ENCODE data around the gene SUSD6.

The SUSD6 gene

DNA sequence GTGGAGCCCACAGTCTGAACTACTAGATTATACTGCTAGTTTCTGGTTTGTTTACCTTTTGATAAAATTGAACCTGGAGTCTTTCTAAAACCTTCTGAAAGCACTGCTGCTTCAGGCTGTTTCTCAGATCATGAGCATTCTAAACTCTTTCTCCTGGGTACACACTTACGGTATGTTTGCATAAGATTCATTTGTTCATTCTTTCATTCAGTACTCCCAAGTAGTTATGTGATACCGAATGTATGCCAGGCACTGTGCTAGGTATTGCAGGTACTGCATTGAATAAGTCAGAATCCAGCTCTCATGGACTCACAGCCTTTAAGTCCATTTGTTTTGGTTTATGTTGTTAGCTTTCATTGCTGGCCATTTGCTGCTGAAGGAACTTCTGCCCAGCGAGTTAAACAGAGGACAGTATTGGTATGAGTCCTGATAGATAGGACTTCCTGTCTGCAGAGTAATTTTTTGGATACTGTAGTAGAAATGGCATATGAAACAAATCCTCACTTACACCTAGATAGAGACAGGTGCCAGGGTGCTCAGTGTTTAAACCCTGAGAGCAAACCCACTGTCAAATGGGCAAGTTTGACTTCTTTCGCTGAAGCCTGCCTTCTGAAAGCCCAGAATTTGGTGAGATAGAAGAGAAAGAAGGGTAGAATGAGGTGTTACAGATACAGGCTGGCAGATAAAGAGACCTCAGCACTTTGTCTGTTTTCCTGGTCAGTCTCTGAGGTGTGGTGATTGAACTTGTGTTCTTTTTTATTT, 2.1 kb downstream of the SUSD6 start:
- DNase-seq (ENCODE audit: extremely low read depth, insufficient read length), result no peak
- H3K4me3 ChIP-seq (replicated peaks; ENCODE audit: low read depth, low read length), result peak overlapping the region; percentile 88
- H3K36me3 ChIP-seq (ENCODE audit: control insufficient read depth, insufficient read depth, low read length), result peaks cover 2% of the 10 kb centered on the region; the same call in 1 of the 2 replicates
- H3K27me3 ChIP-seq (replicated peaks; ENCODE audit: control insufficient read depth, insufficient read depth, low read length), result no peaks in the 10 kb centered on the region
- TF ChIP-seq, protein P1, sequence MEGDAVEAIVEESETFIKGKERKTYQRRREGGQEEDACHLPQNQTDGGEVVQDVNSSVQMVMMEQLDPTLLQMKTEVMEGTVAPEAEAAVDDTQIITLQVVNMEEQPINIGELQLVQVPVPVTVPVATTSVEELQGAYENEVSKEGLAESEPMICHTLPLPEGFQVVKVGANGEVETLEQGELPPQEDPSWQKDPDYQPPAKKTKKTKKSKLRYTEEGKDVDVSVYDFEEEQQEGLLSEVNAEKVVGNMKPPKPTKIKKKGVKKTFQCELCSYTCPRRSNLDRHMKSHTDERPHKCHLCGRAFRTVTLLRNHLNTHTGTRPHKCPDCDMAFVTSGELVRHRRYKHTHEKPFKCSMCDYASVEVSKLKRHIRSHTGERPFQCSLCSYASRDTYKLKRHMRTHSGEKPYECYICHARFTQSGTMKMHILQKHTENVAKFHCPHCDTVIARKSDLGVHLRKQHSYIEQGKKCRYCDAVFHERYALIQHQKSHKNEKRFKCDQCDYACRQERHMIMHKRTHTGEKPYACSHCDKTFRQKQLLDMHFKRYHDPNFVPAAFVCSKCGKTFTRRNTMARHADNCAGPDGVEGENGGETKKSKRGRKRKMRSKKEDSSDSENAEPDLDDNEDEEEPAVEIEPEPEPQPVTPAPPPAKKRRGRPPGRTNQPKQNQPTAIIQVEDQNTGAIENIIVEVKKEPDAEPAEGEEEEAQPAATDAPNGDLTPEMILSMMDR (IDR thresholded peaks at IDR 0.05; ENCODE audit: insufficient read depth, low read length, poor library complexity, severe bottlenecking), result no peak

DNA sequence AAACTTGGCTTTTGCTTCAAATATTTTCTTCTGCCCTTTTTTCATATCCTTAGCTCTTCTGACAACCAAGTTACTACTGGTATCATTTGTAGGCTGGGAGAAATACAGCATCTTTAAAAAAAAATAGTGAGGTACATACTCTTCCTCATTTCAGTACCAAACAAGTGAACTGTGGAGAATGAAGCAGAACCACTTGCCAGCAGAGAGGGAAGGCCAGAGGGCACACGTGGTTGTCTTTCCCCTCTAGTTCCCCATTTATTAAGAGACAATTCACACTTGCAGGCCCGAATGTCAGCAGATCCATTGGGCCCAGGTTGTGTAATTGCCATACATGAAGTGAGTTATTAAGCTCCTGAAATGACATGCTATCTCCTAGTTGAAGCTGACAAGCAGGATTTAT, 3.2 kb downstream of the SUSD6 start:
- Histone ChIP-seq H3K27me3 (replicated peaks; ENCODE audit: control insufficient read depth, insufficient read depth, low read length) (no peaks in the 10 kb centered on the region), H3K36me3 (ENCODE audit: control insufficient read depth, insufficient read depth, low read length) (peaks cover 2% of the 10 kb centered on the region; the same call in 1 of the 2 replicates), H3K4me3 (replicated peaks; ENCODE audit: low read depth, low read length) (peak overlapping the region; percentile 88)
- DNase-seq (ENCODE audit: extremely low read depth, insufficient read length), result peak; percentile 72
- TF ChIP-seq, protein P1 (IDR thresholded peaks at IDR 0.05; ENCODE audit: insufficient read depth, low read length, poor library complexity, severe bottlenecking), result no peak

DNA sequence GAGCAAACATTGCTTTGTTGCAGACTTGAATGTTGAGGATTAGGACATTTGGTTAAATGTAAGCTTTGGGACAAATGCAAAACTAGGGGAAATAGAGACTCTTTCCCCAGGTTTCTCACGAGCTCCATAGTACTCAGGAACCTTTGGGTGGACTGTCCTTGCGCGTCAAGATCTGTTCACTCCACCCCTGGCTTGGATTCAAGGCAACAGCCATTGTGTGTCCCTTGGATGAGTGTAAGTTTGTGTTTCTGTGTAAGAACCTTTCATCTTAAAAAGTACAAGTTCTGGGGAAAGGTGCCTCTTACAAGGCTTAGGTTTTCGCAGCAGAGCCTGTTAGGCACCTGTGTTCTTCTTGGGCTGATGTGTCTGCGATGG, 3.7 kb downstream of the SUSD6 start:
- peaks cover 2% of the 10 kb centered on the region; the same call in 1 of the 2 replicates for H3K36me3 ChIP-seq (ENCODE audit: control insufficient read depth, insufficient read depth, low read length)
- H3K27me3 ChIP-seq (replicated peaks; ENCODE audit: control insufficient read depth, insufficient read depth, low read length), result no peaks in the 10 kb centered on the region
- peak overlapping the region; percentile 25 for H3K4me3 ChIP-seq (replicated peaks; ENCODE audit: low read depth, low read length)
- DNase-seq (ENCODE audit: extremely low read depth, insufficient read length), result no peak
- TF ChIP-seq, protein P1 (IDR thresholded peaks at IDR 0.05; ENCODE audit: insufficient read depth, low read length, poor library complexity, severe bottlenecking), result no peak

DNA sequence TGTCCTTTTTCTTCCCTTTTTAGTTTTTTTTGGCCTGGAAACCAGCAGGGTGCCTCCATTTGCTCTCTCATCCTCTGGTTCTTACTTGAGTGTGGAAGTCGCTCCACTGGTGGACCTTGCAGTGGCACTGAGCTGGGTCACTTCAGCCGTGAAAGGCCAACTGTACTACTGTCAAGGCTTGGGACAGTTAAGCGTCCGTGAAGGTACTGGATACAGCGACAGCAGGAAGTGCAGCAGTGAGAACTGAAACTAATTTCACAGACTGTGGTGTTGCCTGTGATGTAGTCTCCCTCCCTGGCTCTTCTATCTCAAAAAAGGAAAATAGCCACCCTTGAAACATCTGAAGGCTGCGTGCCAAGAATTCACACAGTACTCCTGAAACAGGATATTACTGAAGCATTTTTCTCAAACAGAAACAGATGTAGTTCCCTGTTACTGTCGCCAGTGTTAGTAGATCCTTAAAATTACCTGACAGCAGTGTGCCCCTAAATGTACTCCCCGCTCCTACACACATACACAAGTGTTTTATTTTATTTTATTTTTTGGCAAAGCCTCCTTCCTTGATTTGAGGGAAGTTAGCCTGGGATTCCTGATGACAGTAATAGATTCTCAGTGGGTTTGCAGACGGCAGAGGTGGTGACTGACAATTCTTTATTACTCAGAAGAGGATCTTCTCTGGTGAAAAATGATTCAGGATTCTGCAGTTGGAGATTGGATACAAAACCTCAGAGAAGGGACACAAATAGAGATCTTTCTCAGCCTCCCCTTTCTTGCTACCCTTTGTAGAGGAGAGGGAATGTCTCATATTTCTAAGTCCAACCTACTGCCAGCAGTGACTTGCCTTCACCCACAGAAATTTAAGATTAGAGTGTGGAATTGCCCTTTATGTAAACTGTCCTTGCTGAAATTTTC, 4.4 kb downstream of the SUSD6 start:
- H3K36me3 ChIP-seq (ENCODE audit: control insufficient read depth, insufficient read depth, low read length), result peaks cover 2% of the 10 kb centered on the region; the same call in 1 of the 2 replicates
- peak; percentile 85 for DNase-seq (ENCODE audit: extremely low read depth, insufficient read length)
- H3K4me3 ChIP-seq (replicated peaks; ENCODE audit: low read depth, low read length), result peak overlapping the region; percentile 50
- TF ChIP-seq, protein P1 (IDR thresholded peaks at IDR 0.05; ENCODE audit: insufficient read depth, low read length, poor library complexity, severe bottlenecking), result no peak
- no peaks in the 10 kb centered on the region for H3K27me3 ChIP-seq (replicated peaks; ENCODE audit: control insufficient read depth, insufficient read depth, low read length)

DNA sequence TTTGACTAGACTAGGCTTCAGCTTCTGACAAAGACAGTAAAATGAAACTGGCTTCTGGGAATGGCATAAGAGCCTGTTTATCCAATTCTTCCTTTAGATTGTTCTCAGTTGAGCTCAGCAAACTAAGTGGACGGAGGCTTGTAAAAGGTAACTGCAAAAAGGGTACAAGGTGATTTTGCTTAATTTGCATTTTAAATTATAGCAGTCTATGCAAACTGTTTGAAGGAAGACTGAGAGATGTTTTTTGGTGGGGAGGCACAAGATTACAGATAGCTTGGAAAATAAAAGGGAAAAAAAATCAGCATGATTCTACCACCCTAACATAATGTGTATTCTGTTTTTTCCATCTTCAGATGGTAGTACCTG, 5.0 kb downstream of the SUSD6 start:
- DNase-seq (ENCODE audit: extremely low read depth, insufficient read length), result no peak

More for the DNA sequence above, 5.0 kb downstream of the SUSD6 start:
- H3K27me3 ChIP-seq (replicated peaks; ENCODE audit: control insufficient read depth, insufficient read depth, low read length), result no peaks in the 10 kb centered on the region
- TF ChIP-seq, protein P1 (IDR thresholded peaks at IDR 0.05; ENCODE audit: insufficient read depth, low read length, poor library complexity, severe bottlenecking), result no peak
- peaks cover 2% of the 10 kb centered on the region; the same call in 1 of the 2 replicates for H3K36me3 ChIP-seq (ENCODE audit: control insufficient read depth, insufficient read depth, low read length)
- H3K4me3 ChIP-seq (replicated peaks; ENCODE audit: low read depth, low read length), result peak overlapping the region; percentile 50
